ENCODE measurements around the gene GOLGA1. TPM values are rescaled to one million over a fixed set of nuclear protein-coding genes. Genes with fewer than 3 reads are reported as not detected.

Gene GOLGA1
- total and polyA plus RNA-seq, 2 of the 13 experiments (the other 11 are each of a cell fraction or from before 2014, with no cell fraction given): 12.7 to 15.9 TPM

GRCh38 chr9:124829334-124829669 is 111.6 kb downstream of the GOLGA1 start:
- peaks cover 31% of the 10 kb centered on the region for H3K4me1 ChIP-seq (ENCODE audit: insufficient read depth, low read length)
- no TSS peak for BruUV-seq (replicated peaks)
- DNase-seq (ENCODE audit: low spot score): no peak
- WGBS (ENCODE audit: low lambda C conversion rate): 15% methylated on average over 5 of the region's 5 CpGs
- POLR2A ChIA-PET: no interaction called here
- no peak overlapping the region for H2AFZ ChIP-seq (ENCODE audit: low read length)
- no peak overlapping the region for H3K9ac ChIP-seq (ENCODE audit: insufficient read depth, low read depth, low read length)
- intact Hi-C loops (cut with micrococcal nuclease; ENCODE audit: unreplicated experiment): no loop called here
- H3K9me3 ChIP-seq (ENCODE audit: low read length): no peaks in the 10 kb centered on the region
- CTCF ChIA-PET (ENCODE audit: low intra/inter-chr PET ratio, low total read pairs): no interaction called here
- H3K4me2 ChIP-seq (ENCODE audit: low read depth, low read length): no peak overlapping the region
- no peak overlapping the region for H3K27ac ChIP-seq (ENCODE audit: extremely low read length, insufficient read depth, low read length)
- H3K79me2 ChIP-seq (ENCODE audit: insufficient read depth, low read length): no peaks in the 10 kb centered on the region
- no peaks in the 10 kb centered on the region for H3K36me3 ChIP-seq (replicated peaks in 1 of 2; ENCODE audit: control insufficient read depth in 1 of 2, insufficient read depth in 2 of 2, low read length in 2 of 2)
- no peak for ATAC-seq
- peaks cover 3 to 16% of the 10 kb centered on the region in 2 experiments; a peak in 3 of 5 replicates for H3K27me3 ChIP-seq (ENCODE audit: control insufficient read depth in 1 of 2, insufficient read depth in 2 of 2, low read length in 2 of 2)
- no peaks in the 10 kb centered on the region for H4K20me1 ChIP-seq (ENCODE audit: insufficient read depth, low read length)
- no peak overlapping the region for H3K4me3 ChIP-seq (replicated peaks in 1 of 3; ENCODE audit: insufficient read depth in 1 of 3, low read depth in 2 of 3, low read length in 3 of 3)
- FAIRE-seq: no peak
- TF ChIP-seq RBM39 (IDR thresholded peaks at IDR 0.05; ENCODE audit: low read depth, low read length, poor library complexity, severe bottlenecking) (no peak), TOE1 (CRISPR knock-in tag; IDR thresholded peaks at IDR 0.05) (no peak)
- in situ Hi-C loops (cut with HindIII; ENCODE audit: extremely low pct_ligation_motif_present, low pct_unique_long_range_greater_than_20kb): no loop called here

DNA sequence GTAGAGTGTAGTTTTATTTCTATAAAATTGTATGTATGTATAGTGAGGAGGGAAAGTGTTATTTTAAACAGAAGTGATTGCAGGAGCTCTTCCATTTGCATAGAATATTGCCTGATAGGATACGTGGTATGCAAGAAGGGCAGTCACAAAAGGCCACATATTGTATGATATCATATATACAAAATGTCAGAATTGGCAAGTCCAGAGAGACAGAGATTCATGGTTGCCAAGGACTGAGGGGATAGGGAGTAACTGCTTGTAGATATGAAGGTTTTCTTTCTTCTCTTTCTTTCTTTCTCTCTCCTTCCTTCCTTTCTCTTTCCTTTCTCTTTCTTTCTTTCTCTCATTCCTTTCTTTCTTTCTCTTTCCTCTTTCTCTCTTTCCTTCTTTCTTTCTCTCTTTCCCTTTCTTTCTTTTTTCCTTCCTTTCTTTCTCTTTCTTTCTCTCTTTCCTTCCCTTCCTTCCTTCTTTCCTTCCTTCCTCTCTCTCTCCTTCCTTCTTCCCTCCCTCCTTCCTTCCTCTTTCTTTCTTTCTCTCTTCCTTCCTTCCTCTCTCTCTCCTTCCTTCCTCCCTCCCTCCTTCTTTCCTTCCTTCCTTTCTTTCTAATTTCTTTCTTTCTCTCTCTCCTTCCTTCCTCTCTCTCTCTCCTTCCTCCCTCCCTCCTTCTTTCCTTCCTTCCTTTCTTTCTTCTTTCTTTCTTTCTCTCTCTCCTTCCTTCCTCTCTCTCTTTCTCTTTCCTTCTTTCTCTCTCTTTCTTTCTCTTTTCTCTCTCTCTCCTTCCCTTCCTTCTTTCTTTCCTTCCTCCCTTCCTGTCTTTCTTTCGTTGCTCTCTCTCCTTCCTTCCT is 112.2 kb downstream of the GOLGA1 start:
- WGBS (ENCODE audit: low lambda C conversion rate): 16% methylated on average over 2 of the region's 2 CpGs
- intact Hi-C loops (cut with micrococcal nuclease; ENCODE audit: unreplicated experiment) (no loop called here), in situ Hi-C loops (cut with HindIII; ENCODE audit: extremely low pct_ligation_motif_present, low pct_unique_long_range_greater_than_20kb) (no loop called here)
- peaks cover 3 to 16% of the 10 kb centered on the region in 2 experiments; a peak in 3 of 5 replicates for H3K27me3 ChIP-seq (ENCODE audit: control insufficient read depth in 1 of 2, insufficient read depth in 2 of 2, low read length in 2 of 2)
- H3K79me2 ChIP-seq (ENCODE audit: insufficient read depth, low read length): no peaks in the 10 kb centered on the region
- CTCF ChIA-PET (ENCODE audit: low intra/inter-chr PET ratio, low total read pairs): no interaction called here
- no TSS peak for BruUV-seq (replicated peaks)
- H4K20me1 ChIP-seq (ENCODE audit: insufficient read depth, low read length): no peaks in the 10 kb centered on the region
- FAIRE-seq (no peak), DNase-seq (ENCODE audit: low spot score) (no peak), ATAC-seq (no peak)
- no peak overlapping the region for H3K9ac ChIP-seq (ENCODE audit: insufficient read depth, low read depth, low read length)
- H2AFZ ChIP-seq (ENCODE audit: low read length): no peak overlapping the region
- no peak overlapping the region for H3K27ac ChIP-seq (ENCODE audit: extremely low read length, insufficient read depth, low read length)
- no peak overlapping the region for H3K4me2 ChIP-seq (ENCODE audit: low read depth, low read length)
- H3K36me3 ChIP-seq (replicated peaks in 1 of 2; ENCODE audit: control insufficient read depth in 1 of 2, insufficient read depth in 2 of 2, low read length in 2 of 2): no peaks in the 10 kb centered on the region
- POLR2A ChIA-PET: interaction anchor here (0.9 kb wide), 1 partner anchor 32 kb away, joined by 3 read pairs; no protein-coding TSS in a partner anchor
- no peak for TF ChIP-seq RORA (CRISPR knock-in tag; IDR thresholded peaks at IDR 0.05)
- no peak for TF ChIP-seq ZNF276 (CRISPR knock-in tag; IDR thresholded peaks at IDR 0.05; ENCODE audit: low read depth)
- no peak for TF ChIP-seq TFDP1 (CRISPR knock-in tag; IDR thresholded peaks at IDR 0.05; ENCODE audit: borderline replicate concordance)
- TF ChIP-seq, protein P1, sequence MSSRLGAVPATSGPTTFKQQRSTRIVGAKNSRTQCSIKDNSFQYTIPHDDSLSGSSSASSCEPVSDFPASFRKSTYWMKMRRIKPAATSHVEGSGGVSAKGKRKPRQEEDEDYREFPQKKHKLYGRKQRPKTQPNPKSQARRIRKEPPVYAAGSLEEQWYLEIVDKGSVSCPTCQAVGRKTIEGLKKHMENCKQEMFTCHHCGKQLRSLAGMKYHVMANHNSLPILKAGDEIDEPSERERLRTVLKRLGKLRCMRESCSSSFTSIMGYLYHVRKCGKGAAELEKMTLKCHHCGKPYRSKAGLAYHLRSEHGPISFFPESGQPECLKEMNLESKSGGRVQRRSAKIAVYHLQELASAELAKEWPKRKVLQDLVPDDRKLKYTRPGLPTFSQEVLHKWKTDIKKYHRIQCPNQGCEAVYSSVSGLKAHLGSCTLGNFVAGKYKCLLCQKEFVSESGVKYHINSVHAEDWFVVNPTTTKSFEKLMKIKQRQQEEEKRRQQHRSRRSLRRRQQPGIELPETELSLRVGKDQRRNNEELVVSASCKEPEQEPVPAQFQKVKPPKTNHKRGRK (CRISPR knock-in tag; IDR thresholded peaks at IDR 0.05): 0 out of 2 replicates have a peak, but pooled peaks have one; percentile 25
- peaks cover 31% of the 10 kb centered on the region for H3K4me1 ChIP-seq (ENCODE audit: insufficient read depth, low read length)
- no peak overlapping the region for H3K4me3 ChIP-seq (replicated peaks in 1 of 3; ENCODE audit: insufficient read depth in 1 of 3, low read depth in 2 of 3, low read length in 3 of 3)
- H3K9me3 ChIP-seq (ENCODE audit: low read length): no peaks in the 10 kb centered on the region

Data from HepG2 (cell line).